CD4-positive, alpha-beta memory T cell (primary cell): ENCODE measurements around the gene EP300. TPM values are rescaled to one million over a fixed set of nuclear protein-coding genes. Genes with fewer than 3 reads are reported as not detected.

Experiments
- CTCF ChIA-PET: fragments of 350-600 bp; sonication (Branson Sonifier 250); formaldehyde crosslinking; loops from one replicate; lab custom pipeline; 2021; ENCODE audit warnings: inconsistent platforms; ENCODE audit not compliant: partially characterized antibody; lab: Charles Lee
- POLR2A ChIA-PET: fragments of 350-600 bp; sonication (Branson Sonifier 250); formaldehyde crosslinking; loops from one replicate; lab custom pipeline; 2021; ENCODE audit not compliant: partially characterized antibody; lab: Charles Lee
- DNase-seq, 5 donors: peaks; one replicate each; pipeline versions ENCODE4 v3.0.0 to v3.0.0-alpha.2; 2020 to 2022; ENCODE audit warnings: mixed read lengths in 1 of 5
- H3K27ac ChIP-seq: one replicate; pipeline ENCODE4 v1.7.0; 2013; ENCODE audit warnings: low read depth, low read length
- H3K27me3 ChIP-seq: 2 replicates; pipeline ENCODE4 v1.7.0; 2013; ENCODE audit warnings: mild to moderate bottlenecking, low read length, moderate library complexity; ENCODE audit not compliant: insufficient read depth
- H3K36me3 ChIP-seq: 2 replicates; pipeline ENCODE4 v1.7.0; 2013; ENCODE audit warnings: mild to moderate bottlenecking, low read length, moderate library complexity; ENCODE audit not compliant: insufficient read depth
- H3K4me1 ChIP-seq: 2 replicates; pipeline ENCODE4 v1.7.0; 2013; ENCODE audit warnings: mild to moderate bottlenecking, low read length, moderate library complexity; ENCODE audit not compliant: insufficient read depth
- H3K4me3 ChIP-seq, 2 donors: one replicate each; pipeline ENCODE4 v1.7.0; 2013; ENCODE audit warnings: low read length in 2 of 2, mild to moderate bottlenecking in 1 of 2
- H3K9me3 ChIP-seq, 2 donors: one replicate each; pipeline ENCODE4 v1.7.0; 2013; ENCODE audit warnings: low read length in 2 of 2, control low read depth in 1 of 2; ENCODE audit not compliant: control insufficient read depth in 1 of 2
- H3K27ac Mint-ChIP-seq, 7 donors: one replicate each; pipeline ENCODE4 v1.8.0; 2020 to 2021; ENCODE audit warnings: mixed read lengths in 7 of 7, mild to moderate bottlenecking in 6 of 7, inconsistent platforms in 3 of 7, moderate library complexity in 3 of 7
- H3K27me3 Mint-ChIP-seq, 2 donors: one replicate each; pipeline ENCODE4 v1.8.0; 2020 to 2021; ENCODE audit warnings: mixed read lengths in 2 of 2
- H3K36me3 Mint-ChIP-seq, 2 donors: one replicate each; pipeline ENCODE4 v1.8.0; 2020 to 2021; ENCODE audit warnings: mixed read lengths in 2 of 2, inconsistent platforms in 1 of 2, mild to moderate bottlenecking in 1 of 2
- H3K4me1 Mint-ChIP-seq, 4 donors: one replicate each; pipeline ENCODE4 v1.8.0; 2020 to 2021; ENCODE audit warnings: mixed read lengths in 4 of 4, mild to moderate bottlenecking in 1 of 4
- H3K4me3 Mint-ChIP-seq, 8 donors: one replicate each; pipeline ENCODE4 v1.8.0; 2020 to 2021; ENCODE audit warnings: mixed read lengths in 8 of 8, mild to moderate bottlenecking in 7 of 8, moderate library complexity in 6 of 8, inconsistent platforms in 3 of 8
- H3K9me3 Mint-ChIP-seq, 8 donors: one replicate each; pipeline ENCODE4 v1.8.0; 2020 to 2021; ENCODE audit warnings: mixed read lengths in 8 of 8, mild to moderate bottlenecking in 5 of 8, inconsistent platforms in 3 of 8, moderate library complexity in 1 of 8
- intact Hi-C: fragments of 100-400 bp; cut with micrococcal nuclease; formaldehyde crosslinking; loops from one replicate; pipeline ENCODE4 v1.15.1; 2023
- polyA plus RNA-seq, 2 donors: library from polyadenylated mRNA; unstranded; fragments of 300-500 nt; fragmentation: Illumina TruSeq; gene quantifications; one replicate each; pipeline ENCODE4 v1.2.3, GENCODE V29; 2021
- total RNA-seq, 2 experiments: library from RNA; stranded (reverse); gene quantifications; one replicate each; pipeline ENCODE4 v1.2.3, GENCODE V29; 2021

EP300 gene
- total and polyA plus RNA-seq, 4 experiments from 2014 or later, result 3.5 to 125 (median 66.7) TPM

GRCh38 chr22:41070665-41071331, 21.6 kb upstream of the EP300 start:
- POLR2A ChIA-PET, result no interaction called here
- no peak overlapping the region for H3K4me3 ChIP-seq
- Mint-ChIP-seq H3K27me3 (no peaks in the 10 kb centered on the region), H3K4me1 (peaks cover 5 to 8% (median 6%) of the 10 kb centered on the region in 4 donors), H3K9me3 (no peaks in the 10 kb centered on the region), H3K4me3 (no peak overlapping the region), H3K27ac (no peak overlapping the region), H3K36me3 (no peaks in the 10 kb centered on the region)
- no peaks in the 10 kb centered on the region for H3K9me3 ChIP-seq
- peaks cover 9% of the 10 kb centered on the region for H3K4me1 ChIP-seq
- DNase-seq, result no peak
- no peaks in the 10 kb centered on the region for H3K27me3 ChIP-seq
- H3K36me3 ChIP-seq, result no peaks in the 10 kb centered on the region
- intact Hi-C loops, result no loop called here
- no peak overlapping the region for H3K27ac ChIP-seq
- CTCF ChIA-PET, result no interaction called here

GRCh38 chr22:41074061-41074460, 18.3 kb upstream of the EP300 start:
- Mint-ChIP-seq H3K27ac (peak overlapping the region in 2 of 7 donors; percentile 4 to 19), H3K4me3 (no peak overlapping the region), H3K36me3 (no peaks in the 10 kb centered on the region), H3K9me3 (no peaks in the 10 kb centered on the region), H3K4me1 (peaks cover 2 to 3% (median 2%) of the 10 kb centered on the region in 4 donors), H3K27me3 (no peaks in the 10 kb centered on the region)
- H3K36me3 ChIP-seq, result no peaks in the 10 kb centered on the region
- ChIA-PET CTCF (no interaction called here), POLR2A (no interaction called here)
- DNase-seq, result no peak
- H3K9me3 ChIP-seq, result no peaks in the 10 kb centered on the region
- no peak overlapping the region for H3K4me3 ChIP-seq
- no peak overlapping the region for H3K27ac ChIP-seq
- H3K4me1 ChIP-seq, result peaks cover 3% of the 10 kb centered on the region
- intact Hi-C loops, result no loop called here
- H3K27me3 ChIP-seq, result no peaks in the 10 kb centered on the region

- Mint-ChIP-seq H3K27ac (peak overlapping the region in 1 of 7 donors; percentile 48), H3K36me3 (no peaks in the 10 kb centered on the region), H3K4me3 (no peak overlapping the region), H3K9me3 (no peaks in the 10 kb centered on the region), H3K27me3 (no peaks in the 10 kb centered on the region), H3K4me1 (no peaks in the 10 kb centered on the region)
- CTCF ChIA-PET, result no interaction called here
- intact Hi-C loops, result no loop called here
- no peaks in the 10 kb centered on the region for H3K36me3 ChIP-seq
- H3K4me3 ChIP-seq, result no peak overlapping the region
- no peak overlapping the region for H3K27ac ChIP-seq
- no peaks in the 10 kb centered on the region for H3K27me3 ChIP-seq
- no peaks in the 10 kb centered on the region for H3K9me3 ChIP-seq
- POLR2A ChIA-PET, result no interaction called here
- no peak for DNase-seq
- no peaks in the 10 kb centered on the region for H3K4me1 ChIP-seq
These were observed 17.9 kb upstream of the EP300 start for GRCh38 chr22:41074466-41074865.

GRCh38 chr22:41074941-41075710, 17.3 kb upstream of the EP300 start:
- POLR2A ChIA-PET, result interaction anchor here (0.9 kb wide), 1 partner anchor 18 kb away, joined by 4 read pairs; the partner anchor contains the start of gene EP300

GRCh38 chr22:41075946-41076345, 16.4 kb upstream of the EP300 start:
- Histone ChIP-seq H3K27me3 (no peaks in the 10 kb centered on the region), H3K27ac (no peak overlapping the region), H3K4me1 (no peaks in the 10 kb centered on the region), H3K9me3 (no peaks in the 10 kb centered on the region), H3K4me3 (no peak overlapping the region), H3K36me3 (no peaks in the 10 kb centered on the region)
- no peaks in the 10 kb centered on the region for H3K4me1 Mint-ChIP-seq
- H3K4me3 Mint-ChIP-seq, result no peak overlapping the region
- no peak overlapping the region for H3K27ac Mint-ChIP-seq
- no peaks in the 10 kb centered on the region for H3K9me3 Mint-ChIP-seq
- H3K36me3 Mint-ChIP-seq, result no peaks in the 10 kb centered on the region
- intact Hi-C loops, result no loop called here
- H3K27me3 Mint-ChIP-seq, result no peaks in the 10 kb centered on the region
- POLR2A ChIA-PET, result interaction anchor here (0.9 kb wide), 1 partner anchor 17 kb away, joined by 4 read pairs; the partner anchor contains the start of gene EP300
- no peak for DNase-seq
- CTCF ChIA-PET, result no interaction called here

More at GRCh38 chr22:41074941-41075710, 17.3 kb upstream of the EP300 start:
- Mint-ChIP-seq H3K36me3 (no peaks in the 10 kb centered on the region), H3K9me3 (no peaks in the 10 kb centered on the region), H3K27me3 (no peaks in the 10 kb centered on the region), H3K27ac (no peak overlapping the region), H3K4me3 (no peak overlapping the region), H3K4me1 (no peaks in the 10 kb centered on the region)
- CTCF ChIA-PET, result interaction anchor here (0.6 kb wide), 1 partner anchor 10 kb away, joined by 3 read pairs; no protein-coding TSS in a partner anchor
- intact Hi-C loops, result no loop called here
- H3K4me1 ChIP-seq, result no peaks in the 10 kb centered on the region
- H3K27ac ChIP-seq, result no peak overlapping the region
- no peaks in the 10 kb centered on the region for H3K27me3 ChIP-seq
- H3K9me3 ChIP-seq, result no peaks in the 10 kb centered on the region
- no peak for DNase-seq
- no peak overlapping the region for H3K4me3 ChIP-seq
- no peaks in the 10 kb centered on the region for H3K36me3 ChIP-seq

- Mint-ChIP-seq H3K27ac (no peak overlapping the region), H3K27me3 (no peaks in the 10 kb centered on the region), H3K36me3 (no peaks in the 10 kb centered on the region), H3K4me1 (no peaks in the 10 kb centered on the region), H3K9me3 (no peaks in the 10 kb centered on the region), H3K4me3 (no peak overlapping the region)
- DNase-seq, result no peak
- Histone ChIP-seq H3K4me1 (no peaks in the 10 kb centered on the region), H3K4me3 (no peak overlapping the region), H3K27ac (no peak overlapping the region), H3K27me3 (no peaks in the 10 kb centered on the region), H3K9me3 (no peaks in the 10 kb centered on the region), H3K36me3 (no peaks in the 10 kb centered on the region)
- ChIA-PET CTCF (no interaction called here), POLR2A (no interaction called here)
- intact Hi-C loops, result no loop called here
These were observed 15.5 kb upstream of the EP300 start for GRCh38 chr22:41076857-41077256.

GRCh38 chr22:41078931-41079330, 13.5 kb upstream of the EP300 start:
- no peaks in the 10 kb centered on the region for H3K27me3 ChIP-seq
- H3K4me1 ChIP-seq, result no peaks in the 10 kb centered on the region
- no peak overlapping the region for H3K27ac Mint-ChIP-seq
- no peak overlapping the region for H3K4me3 Mint-ChIP-seq
- CTCF ChIA-PET, result no interaction called here
- H3K9me3 Mint-ChIP-seq, result no peaks in the 10 kb centered on the region
- no peaks in the 10 kb centered on the region for H3K27me3 Mint-ChIP-seq
- H3K4me1 Mint-ChIP-seq, result no peaks in the 10 kb centered on the region
- no peaks in the 10 kb centered on the region for H3K9me3 ChIP-seq
- no peak overlapping the region for H3K4me3 ChIP-seq
- H3K36me3 Mint-ChIP-seq, result no peaks in the 10 kb centered on the region
- H3K27ac ChIP-seq, result no peak overlapping the region
- POLR2A ChIA-PET, result no interaction called here
- no peak for DNase-seq
- H3K36me3 ChIP-seq, result no peaks in the 10 kb centered on the region
- intact Hi-C loops, result no loop called here
